HFFc6 (cell line): ENCODE data around the gene ESCO1. TPM values are rescaled to one million over a fixed set of nuclear protein-coding genes. Genes with fewer than 3 reads are reported as not detected.
"Not testable (repeated sequence)": the region's sequence is repeated elsewhere in the genome, so short reads cannot be mapped to it uniquely, and the experiment has no call there.

Source experiments
- DNase-seq: peaks from one replicate; pipeline ENCODE4 v3.0.0-alpha.2; 2018
- H3K27ac Mint-ChIP-seq: 2 replicates; pipeline ENCODE4 v1.8.0; 2020; ENCODE audit warnings: mild to moderate bottlenecking, mixed read lengths
- H3K27me3 Mint-ChIP-seq: 2 replicates; pipeline ENCODE4 v1.8.0; 2021; ENCODE audit warnings: mild to moderate bottlenecking, moderate library complexity, mixed read lengths; ENCODE audit not compliant: insufficient read depth
- H3K36me3 Mint-ChIP-seq: 2 replicates; pipeline ENCODE4 v1.8.0; 2021; ENCODE audit warnings: low read depth, mixed read lengths
- H3K4me1 Mint-ChIP-seq: 2 replicates; pipeline ENCODE4 v1.8.0; 2020; ENCODE audit warnings: low read depth, mixed read lengths
- H3K4me3 Mint-ChIP-seq: 2 replicates; pipeline ENCODE4 v1.8.0; 2020; ENCODE audit warnings: mild to moderate bottlenecking, moderate library complexity, mixed read lengths
- H3K9me3 Mint-ChIP-seq: 2 replicates; pipeline ENCODE4 v1.8.0; 2020; ENCODE audit warnings: mild to moderate bottlenecking, mixed read lengths
- CTCF ChIP-seq: fragments of 200-600 bp; sonication (generic); IDR thresholded peaks from 2 replicates; pipeline ENCODE4 v1.5.0; 2021; ENCODE audit warnings: antibody characterized with exemption, mild to moderate bottlenecking
- total RNA-seq, 6 experiments: library from RNA; stranded (reverse); fragmentation: NEBNext Ultra II Directional; extraction: Animal tissue kit (Norgen Biotek cat#: 25700); gene quantifications; 2 replicates in 1 of 6; 3 replicates in 5 of 6; pipeline ENCODE4 v1.2.3, GENCODE V29; 2021

The ESCO1 gene
- total RNA-seq, 6 experiments from 2014 or later, result 5.8 to 7.7 (median 6.7) TPM

- H3K4me3 Mint-ChIP-seq, result no peak overlapping the region
- H3K9me3 Mint-ChIP-seq, result no peaks in the 10 kb centered on the region
- no peak for TF ChIP-seq CTCF
- no peaks in the 10 kb centered on the region for H3K27me3 Mint-ChIP-seq
- H3K27ac Mint-ChIP-seq, result no peak overlapping the region
- H3K4me1 Mint-ChIP-seq, result peaks cover 1% of the 10 kb centered on the region
- peaks cover 7% of the 10 kb centered on the region; the same call in 1 of the 2 replicates for H3K36me3 Mint-ChIP-seq
- DNase-seq, result no peak
These were observed 6.8 kb downstream of the ESCO1 start for GRCh38 chr18:21593540-21594257.

DNA sequence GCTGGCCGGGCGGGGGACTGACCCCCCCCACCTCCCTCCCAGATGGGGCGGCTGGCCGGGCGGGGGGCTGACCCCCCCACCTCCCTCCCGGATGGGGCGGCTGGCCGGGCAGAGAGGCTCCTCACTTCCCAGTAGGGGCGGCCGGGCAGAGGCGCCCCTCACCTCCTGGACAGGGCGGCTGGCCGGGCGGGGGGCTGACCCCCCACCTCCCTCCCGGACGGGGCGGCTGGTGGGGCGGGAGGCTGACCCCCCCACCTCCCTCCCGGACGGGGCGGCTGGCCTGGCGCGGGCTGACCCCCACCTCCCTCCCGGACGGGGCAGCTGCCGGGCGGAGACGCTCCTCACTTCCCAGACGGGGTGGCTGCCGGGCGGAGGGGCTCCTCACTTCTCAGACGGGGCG lies 8.1 kb downstream of the ESCO1 start:
- not testable (repeated sequence) for H3K36me3 Mint-ChIP-seq, DNase-seq, H3K4me3 Mint-ChIP-seq, H3K27me3 Mint-ChIP-seq, H3K4me1 Mint-ChIP-seq, H3K27ac Mint-ChIP-seq, H3K9me3 Mint-ChIP-seq

DNA sequence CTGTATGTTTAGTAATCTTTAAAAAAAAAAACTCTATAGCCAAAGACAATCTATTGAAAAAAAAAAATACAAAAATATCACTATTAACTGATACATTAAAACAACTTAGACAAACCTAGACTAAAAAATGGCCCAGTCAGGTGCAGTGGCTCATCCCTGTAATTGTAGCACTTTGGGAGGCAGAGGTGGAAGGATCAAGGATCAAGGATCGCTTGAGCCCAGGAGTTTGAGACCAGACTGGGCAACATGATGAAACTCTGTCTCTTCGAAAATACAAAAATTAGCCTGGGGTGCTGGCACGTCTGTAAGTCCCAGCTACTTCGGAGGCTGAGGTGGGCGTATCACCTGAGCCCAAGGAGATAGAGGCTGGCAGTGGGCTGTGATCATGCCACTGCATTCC lies 16.1 kb downstream of the ESCO1 start:
- Mint-ChIP-seq H3K36me3 (peaks cover 10% of the 10 kb centered on the region), H3K27me3 (no peaks in the 10 kb centered on the region; the same call in 1 of the 2 replicates), H3K4me1 (no peaks in the 10 kb centered on the region), H3K9me3 (no peaks in the 10 kb centered on the region), H3K27ac (no peak overlapping the region), H3K4me3 (no peak overlapping the region)
- no peak for TF ChIP-seq CTCF
- no peak for DNase-seq

GRCh38 chr18:21575656-21576055 lies 24.8 kb downstream of the ESCO1 start:
- no peak for TF ChIP-seq CTCF
- H3K36me3 Mint-ChIP-seq, result peaks cover 35% of the 10 kb centered on the region
- no peak overlapping the region for H3K4me3 Mint-ChIP-seq
- no peaks in the 10 kb centered on the region; the same call in none of the 2 replicates for H3K27me3 Mint-ChIP-seq
- no peaks in the 10 kb centered on the region for H3K9me3 Mint-ChIP-seq
- DNase-seq, result no peak
- H3K4me1 Mint-ChIP-seq, result peaks cover 22% of the 10 kb centered on the region
- no peak overlapping the region for H3K27ac Mint-ChIP-seq

- H3K9me3 Mint-ChIP-seq, result no peaks in the 10 kb centered on the region
- DNase-seq, result no peak
- no peak overlapping the region for H3K27ac Mint-ChIP-seq
- peaks cover 22% of the 10 kb centered on the region for H3K4me1 Mint-ChIP-seq
- TF ChIP-seq CTCF, result no peak
- no peak overlapping the region for H3K4me3 Mint-ChIP-seq
- H3K27me3 Mint-ChIP-seq, result no peaks in the 10 kb centered on the region
- peaks cover 27% of the 10 kb centered on the region for H3K36me3 Mint-ChIP-seq
These were observed 28.7 kb downstream of the ESCO1 start for GRCh38 chr18:21571772-21572171.

GRCh38 chr18:21559195-21559594 lies 41.3 kb downstream of the ESCO1 start:
- TF ChIP-seq CTCF, result no peak
- H3K36me3 Mint-ChIP-seq, result peaks cover 17% of the 10 kb centered on the region
- no peaks in the 10 kb centered on the region for H3K4me1 Mint-ChIP-seq

More at GRCh38 chr18:21559195-21559594, 41.3 kb downstream of the ESCO1 start:
- Mint-ChIP-seq H3K9me3 (no peaks in the 10 kb centered on the region), H3K27ac (no peak overlapping the region), H3K27me3 (no peaks in the 10 kb centered on the region), H3K4me3 (no peak overlapping the region)
- no peak for DNase-seq
